ENCODE data around the gene AMPH. TPM values are rescaled to one million over a fixed set of nuclear protein-coding genes. Genes with fewer than 3 reads are reported as not detected.

Gene AMPH
- total RNA-seq, 1 donor from 2014 or later: 0.25 TPM

DNA sequence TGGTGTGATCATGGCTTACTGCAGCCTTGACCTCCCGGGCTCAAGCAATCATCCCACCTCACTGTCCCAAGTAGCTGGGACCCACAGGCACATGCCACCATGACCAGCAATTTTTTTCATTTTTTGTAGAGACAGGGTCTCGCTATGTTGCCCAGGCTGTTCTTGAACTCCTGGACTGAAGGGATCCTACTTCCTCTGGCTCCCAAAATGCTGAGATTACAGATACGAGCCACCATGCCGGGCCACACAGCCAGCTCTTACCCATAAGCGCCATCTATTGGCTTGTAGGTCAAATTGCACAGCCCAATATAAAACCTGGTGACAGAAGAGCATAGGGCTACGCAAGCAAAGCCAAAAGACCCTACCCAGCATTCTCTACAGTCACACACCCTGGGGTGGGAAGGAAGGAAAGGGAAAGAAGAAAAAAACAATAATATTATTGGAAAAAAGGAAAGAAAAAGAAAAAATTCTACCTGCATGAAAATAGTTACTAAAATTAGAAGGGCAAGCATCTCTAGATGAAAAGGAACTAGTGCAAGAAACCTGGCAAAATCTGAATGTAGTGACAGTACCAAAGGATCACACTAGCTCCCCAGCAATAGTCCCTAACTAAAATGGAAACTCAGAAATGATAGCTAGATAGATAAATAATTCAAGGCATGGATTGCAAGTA, 29.4 kb upstream of the AMPH start:
- TF ChIP-seq, protein P1, sequence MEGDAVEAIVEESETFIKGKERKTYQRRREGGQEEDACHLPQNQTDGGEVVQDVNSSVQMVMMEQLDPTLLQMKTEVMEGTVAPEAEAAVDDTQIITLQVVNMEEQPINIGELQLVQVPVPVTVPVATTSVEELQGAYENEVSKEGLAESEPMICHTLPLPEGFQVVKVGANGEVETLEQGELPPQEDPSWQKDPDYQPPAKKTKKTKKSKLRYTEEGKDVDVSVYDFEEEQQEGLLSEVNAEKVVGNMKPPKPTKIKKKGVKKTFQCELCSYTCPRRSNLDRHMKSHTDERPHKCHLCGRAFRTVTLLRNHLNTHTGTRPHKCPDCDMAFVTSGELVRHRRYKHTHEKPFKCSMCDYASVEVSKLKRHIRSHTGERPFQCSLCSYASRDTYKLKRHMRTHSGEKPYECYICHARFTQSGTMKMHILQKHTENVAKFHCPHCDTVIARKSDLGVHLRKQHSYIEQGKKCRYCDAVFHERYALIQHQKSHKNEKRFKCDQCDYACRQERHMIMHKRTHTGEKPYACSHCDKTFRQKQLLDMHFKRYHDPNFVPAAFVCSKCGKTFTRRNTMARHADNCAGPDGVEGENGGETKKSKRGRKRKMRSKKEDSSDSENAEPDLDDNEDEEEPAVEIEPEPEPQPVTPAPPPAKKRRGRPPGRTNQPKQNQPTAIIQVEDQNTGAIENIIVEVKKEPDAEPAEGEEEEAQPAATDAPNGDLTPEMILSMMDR (IDR thresholded peaks at IDR 0.05; ENCODE audit: insufficient read depth, low read length, poor library complexity, severe bottlenecking): peak; percentile 73
- H3K36me3 ChIP-seq (ENCODE audit: control insufficient read depth, insufficient read depth, low read length): no peaks in the 10 kb centered on the region
- no peak for DNase-seq (ENCODE audit: low read depth)
- no peaks in the 10 kb centered on the region for H3K27me3 ChIP-seq (ENCODE audit: control insufficient read depth, insufficient read depth, low read length)
- H3K4me3 ChIP-seq (ENCODE audit: low read depth, low read length): no peak overlapping the region

DNA sequence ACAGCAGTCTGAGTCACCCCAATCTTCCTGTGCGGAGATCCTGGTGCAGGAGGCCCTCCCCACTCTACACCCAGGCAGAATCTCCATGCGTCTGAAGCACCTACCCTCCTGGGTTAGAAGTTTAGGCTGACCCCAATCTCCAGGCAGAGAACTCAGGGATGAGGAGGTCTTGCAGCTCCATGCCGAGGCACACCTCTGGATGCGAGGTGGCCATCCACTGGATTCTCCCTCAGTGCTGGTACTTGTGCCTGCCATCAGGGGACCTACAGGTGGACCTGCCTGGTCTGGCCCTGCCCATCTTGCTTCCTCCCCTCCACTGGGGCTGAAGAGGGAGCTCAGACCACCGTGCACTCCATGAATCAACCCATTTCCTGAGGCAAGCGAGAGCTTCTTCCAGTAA, 28.8 kb upstream of the AMPH start:
- no peak for DNase-seq (ENCODE audit: low read depth)
- no peaks in the 10 kb centered on the region for H3K36me3 ChIP-seq (ENCODE audit: control insufficient read depth, insufficient read depth, low read length)
- TF ChIP-seq, protein P1 (IDR thresholded peaks at IDR 0.05; ENCODE audit: insufficient read depth, low read length, poor library complexity, severe bottlenecking): no peak
- no peaks in the 10 kb centered on the region for H3K27me3 ChIP-seq (ENCODE audit: control insufficient read depth, insufficient read depth, low read length)
- H3K4me3 ChIP-seq (ENCODE audit: low read depth, low read length): no peak overlapping the region

DNA sequence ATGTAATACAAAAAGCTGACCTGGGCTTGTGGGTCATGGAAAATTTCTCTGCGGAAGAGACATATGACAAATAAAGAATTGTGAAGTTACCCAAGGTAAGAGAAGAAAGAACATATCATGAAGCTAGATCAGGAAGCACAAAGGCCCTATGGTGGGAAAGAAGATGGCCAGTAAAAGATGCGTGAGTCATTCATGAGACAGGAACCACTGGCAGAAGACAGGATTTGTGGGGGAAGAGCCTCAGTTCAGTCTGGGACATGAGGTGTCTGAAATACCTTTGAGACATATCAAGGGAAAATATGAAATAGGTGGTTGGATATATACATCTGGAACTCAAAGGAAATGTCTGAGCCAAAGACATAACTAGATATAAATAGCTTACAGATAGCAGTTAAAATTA, 27.7 kb upstream of the AMPH start:
- no peak overlapping the region for H3K4me3 ChIP-seq (ENCODE audit: low read depth, low read length)
- DNase-seq (ENCODE audit: low read depth): no peak
- TF ChIP-seq, protein P1 (IDR thresholded peaks at IDR 0.05; ENCODE audit: insufficient read depth, low read length, poor library complexity, severe bottlenecking): no peak
- no peaks in the 10 kb centered on the region for H3K36me3 ChIP-seq (ENCODE audit: control insufficient read depth, insufficient read depth, low read length)
- H3K27me3 ChIP-seq (ENCODE audit: control insufficient read depth, insufficient read depth, low read length): no peaks in the 10 kb centered on the region

DNA sequence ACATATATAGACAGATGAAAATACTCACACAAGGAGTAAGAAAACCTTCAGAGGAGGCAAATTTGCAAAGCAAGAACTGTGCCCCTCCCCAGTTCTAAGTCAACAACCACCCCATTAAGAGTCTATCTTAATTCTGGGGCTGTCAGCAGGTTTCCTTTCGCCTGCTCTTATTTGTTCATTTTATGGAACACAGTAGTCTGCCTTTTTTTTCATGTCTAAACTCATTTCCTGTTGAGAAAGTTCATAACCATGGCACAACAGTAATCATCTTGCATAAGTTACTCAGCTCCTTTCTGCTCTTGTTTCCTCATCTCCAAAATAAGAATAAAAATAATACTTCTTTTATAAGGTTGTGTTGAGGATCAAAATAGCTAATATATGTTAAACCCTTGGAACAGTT, 25.8 kb upstream of the AMPH start:
- no peak for DNase-seq (ENCODE audit: low read depth)
- Histone ChIP-seq H3K36me3 (ENCODE audit: control insufficient read depth, insufficient read depth, low read length) (no peaks in the 10 kb centered on the region), H3K27me3 (ENCODE audit: control insufficient read depth, insufficient read depth, low read length) (no peaks in the 10 kb centered on the region), H3K4me3 (ENCODE audit: low read depth, low read length) (no peak overlapping the region)
- TF ChIP-seq, protein P1 (IDR thresholded peaks at IDR 0.05; ENCODE audit: insufficient read depth, low read length, poor library complexity, severe bottlenecking): no peak

DNA sequence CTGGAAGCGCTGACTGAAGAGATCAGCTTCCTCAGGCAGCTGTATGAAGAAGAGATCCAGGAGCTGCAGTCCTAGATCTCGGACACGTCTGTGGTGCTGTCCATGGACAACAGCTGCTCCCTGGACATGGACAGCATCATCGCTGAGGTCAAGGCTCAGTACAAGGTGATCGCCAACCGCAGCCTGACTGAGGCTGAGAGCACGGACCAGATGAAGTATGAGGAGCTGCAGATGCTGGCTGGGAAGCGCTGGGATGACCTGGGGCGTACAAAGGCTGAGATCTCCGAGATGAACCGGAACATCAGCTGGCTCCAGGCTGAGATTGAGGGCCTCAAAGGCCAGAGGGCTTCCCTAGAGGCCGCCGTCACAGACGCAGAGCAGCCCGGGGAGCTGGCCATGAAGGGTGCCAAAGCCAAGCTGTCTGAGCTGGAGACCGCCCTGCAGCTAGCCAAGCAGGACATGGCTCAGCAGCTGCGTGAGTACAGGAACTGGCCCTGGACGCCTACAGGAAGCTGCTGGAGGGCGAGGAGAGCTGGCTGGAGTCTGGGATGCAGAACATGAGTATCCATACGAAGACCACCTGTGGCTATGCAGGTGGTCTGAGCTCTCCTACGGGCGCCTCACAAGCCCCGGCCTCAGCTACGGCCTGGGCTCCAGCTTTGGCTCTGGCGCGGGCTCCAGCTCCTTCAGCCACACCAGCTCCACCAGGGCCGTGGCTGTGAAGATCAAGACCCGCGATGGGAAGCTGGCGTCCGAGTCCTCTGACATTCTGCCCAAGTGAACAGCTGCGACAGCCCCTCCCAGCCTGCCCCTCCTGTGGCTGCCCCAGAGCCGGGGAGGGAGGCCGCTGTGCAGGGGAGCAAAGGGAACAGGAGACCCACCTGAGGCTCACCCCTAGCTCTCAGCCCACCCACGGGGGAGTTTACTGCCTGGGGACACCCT, 24.9 kb upstream of the AMPH start:
- H3K27me3 ChIP-seq (ENCODE audit: control insufficient read depth, insufficient read depth, low read length): no peaks in the 10 kb centered on the region
- H3K36me3 ChIP-seq (ENCODE audit: control insufficient read depth, insufficient read depth, low read length): no peaks in the 10 kb centered on the region
- TF ChIP-seq, protein P1 (IDR thresholded peaks at IDR 0.05; ENCODE audit: insufficient read depth, low read length, poor library complexity, severe bottlenecking): no peak
- no peak for DNase-seq (ENCODE audit: low read depth)
- no peak overlapping the region for H3K4me3 ChIP-seq (ENCODE audit: low read depth, low read length)

Measured in kidney epithelial cell (primary cell).